IMR-90 (cell line): Measurements from ENCODE around the gene TAB2. TPM values are rescaled to one million over a fixed set of nuclear protein-coding genes. Genes with fewer than 3 reads are reported as not detected.

Experiments
- ATAC-seq: fragments of 200-7000 bp; cut with Tn5 transposase; 2 replicates; pipeline ENCODE4 v1.9.1; 2020; ENCODE audit warnings: low read depth, mild to moderate bottlenecking, moderate library complexity
- BruUV-seq: library from RNA; stranded (reverse); fragments of 400-500 nt; replicated peaks from 2 replicates; lab custom pipeline; 2021; lab: Mats Ljungman, UMichigan
- CTCF ChIA-PET: fragments of 300-600 bp; formaldehyde crosslinking; extraction: SDS; loops from one replicate; lab custom pipeline; 2021; ENCODE audit warnings: antibody characterized with exemption; lab: Yijun Ruan, JAX
- POLR2A ChIA-PET: fragments of 300-600 bp; sonication (Branson Sonifier 250); formaldehyde crosslinking; loops from one replicate; lab custom pipeline; 2022; ENCODE audit warnings: antibody characterized with exemption; ENCODE audit not compliant: unreplicated experiment; lab: Charles Lee
- DNase-seq: peaks from one replicate; pipeline ENCODE4 v3.0.0; 2013
- H2AFZ ChIP-seq: replicated peaks from 2 replicates; pipeline ENCODE3; 2013; ENCODE audit warnings: low read length, mild to moderate bottlenecking; ENCODE audit not compliant: poor library complexity
- H2AK5ac ChIP-seq: 2 replicates; pipeline ENCODE4 v1.6.1; 2013; ENCODE audit warnings: low read depth, low read length, inconsistent platforms
- H2AK9ac ChIP-seq: replicated peaks from 2 replicates; pipeline ENCODE3; 2013; ENCODE audit warnings: mild to moderate bottlenecking, low read depth, low read length, moderate library complexity; ENCODE audit not compliant: poor library complexity
- H2BK120ac ChIP-seq: 2 replicates; pipeline ENCODE4 v1.6.1; 2013; ENCODE audit warnings: low read depth, low read length, inconsistent platforms
- H2BK15ac ChIP-seq: 3 replicates; pipeline ENCODE4 v1.6.1; 2013; ENCODE audit warnings: low read depth, low read length, inconsistent platforms
- H2BK20ac ChIP-seq: 2 replicates; pipeline ENCODE4 v1.6.1; 2013; ENCODE audit warnings: low read depth, mild to moderate bottlenecking, inconsistent platforms, low read length, moderate library complexity
- H2BK5ac ChIP-seq: 2 replicates; pipeline ENCODE4 v1.6.1; 2013; ENCODE audit warnings: mild to moderate bottlenecking, low read depth, low read length, inconsistent platforms; ENCODE audit not compliant: poor library complexity, severe bottlenecking
- H3K14ac ChIP-seq: replicated peaks from 2 replicates; pipeline ENCODE4 v1.6.1; 2013; ENCODE audit warnings: low read depth, low read length, inconsistent platforms
- H3K18ac ChIP-seq: 2 replicates; pipeline ENCODE4 v1.6.1; 2013; ENCODE audit warnings: low read depth, low read length, control low read depth
- H3K23ac ChIP-seq: 2 replicates; pipeline ENCODE4 v1.6.1; 2013; ENCODE audit warnings: low read depth, low read length, inconsistent platforms
- H3K27ac ChIP-seq: 2 replicates; pipeline ENCODE4 v1.5.1; 2013; ENCODE audit warnings: mild to moderate bottlenecking, control low read depth, low read length; ENCODE audit not compliant: insufficient read depth
- H3K27me3 ChIP-seq: 2 replicates; pipeline ENCODE4 v1.6.1; 2013; ENCODE audit warnings: low read length; ENCODE audit not compliant: control insufficient read depth, insufficient read depth
- H3K36me3 ChIP-seq: 2 replicates; pipeline ENCODE4 v1.6.1; 2013; ENCODE audit warnings: low read length, mixed read lengths; ENCODE audit not compliant: control insufficient read depth, insufficient read depth
- H3K4ac ChIP-seq: 2 replicates; pipeline ENCODE4 v1.6.1; 2013; ENCODE audit warnings: low read depth, low read length, inconsistent platforms
- H3K4me1 ChIP-seq: 2 replicates; pipeline ENCODE4 v1.6.1; 2013; ENCODE audit warnings: low read length, mixed read lengths; ENCODE audit not compliant: control insufficient read depth, insufficient read depth
- H3K4me2 ChIP-seq: 2 replicates; pipeline ENCODE4 v1.6.1; 2013; ENCODE audit warnings: low read depth, mild to moderate bottlenecking, control low read depth, low read length, moderate library complexity
- H3K4me3 ChIP-seq: 2 replicates; pipeline ENCODE4 v1.5.1; 2013; ENCODE audit warnings: low read depth, mild to moderate bottlenecking, control low read depth, low read length, moderate library complexity; ENCODE audit not compliant: insufficient read depth
- H3K56ac ChIP-seq: 2 replicates; pipeline ENCODE4 v1.6.1; 2013; ENCODE audit warnings: low read length, inconsistent platforms; ENCODE audit not compliant: insufficient read depth; ENCODE audit errors: extremely low read depth
- H3K79me1 ChIP-seq, 2 experiments: 2 replicates each; pipeline ENCODE4 v1.6.1; 2013; ENCODE audit warnings: low read length in 2 of 2, inconsistent platforms in 1 of 2, low read depth in 1 of 2
- H3K9ac ChIP-seq: 2 replicates; pipeline ENCODE4 v1.6.1; 2013; ENCODE audit warnings: low read depth, low read length, control low read depth
- H3K9me1 ChIP-seq: 2 replicates; pipeline ENCODE4 v1.6.1; 2013; ENCODE audit warnings: low read length, inconsistent platforms; ENCODE audit not compliant: insufficient read depth
- H3K9me3 ChIP-seq: 2 replicates; pipeline ENCODE4 v1.6.1; 2013; ENCODE audit warnings: low read length; ENCODE audit not compliant: control insufficient read depth, insufficient read depth
- H4K20me1 ChIP-seq: 2 replicates; pipeline ENCODE4 v1.6.1; 2013; ENCODE audit warnings: low read length, inconsistent platforms; ENCODE audit not compliant: insufficient read depth
- H4K5ac ChIP-seq: 2 replicates; pipeline ENCODE4 v1.6.1; 2013; ENCODE audit warnings: mild to moderate bottlenecking, low read depth, low read length, control low read depth
- H4K8ac ChIP-seq, 2 experiments: 2 replicates each; pipeline ENCODE4 v1.6.1; 2013; ENCODE audit warnings: low read depth in 2 of 2, low read length in 2 of 2, control low read depth in 1 of 2, inconsistent platforms in 1 of 2
- H4K91ac ChIP-seq: 2 replicates; pipeline ENCODE4 v1.6.1; 2013; ENCODE audit warnings: low read depth, low read length, inconsistent platforms; ENCODE audit not compliant: insufficient read depth
- BHLHE40 ChIP-seq: fragments of 150-350 bp; IDR thresholded peaks from 2 replicates; pipeline ENCODE4 v1.6.1; 2016; ENCODE audit warnings: mild to moderate bottlenecking, low read depth, low read length
- RFX5 ChIP-seq: IDR thresholded peaks from 2 replicates; pipeline ENCODE4 v1.8.0; 2012; ENCODE audit warnings: low read depth, mild to moderate bottlenecking, low read length, moderate library complexity
- dilution Hi-C: fragments of 300-500 bp; cut with HindIII; formaldehyde crosslinking; loops from one replicate; pipeline ENCODE4 v1.14.3; 2018; ENCODE audit warnings: low sequenced_read_pairs; ENCODE audit not compliant: unreplicated experiment
- in situ Hi-C: fragments of 300-500 bp; cut with MboI; formaldehyde crosslinking; loops from 3 replicates; pipeline ENCODE4 v1.14.3; 2019; ENCODE audit warnings: low sequenced_read_pairs, inconsistent platforms, mixed read lengths
- intact Hi-C: fragments of 100-400 bp; cut with micrococcal nuclease; formaldehyde crosslinking; loops from 2 replicates; pipeline ENCODE4 v1.10.0; 2022
- polyA plus RNA-seq, 3 experiments: library from polyadenylated mRNA; depleted of rRNA; stranded (reverse); fragments of >200 nt; gene quantifications; 2 replicates each; pipeline ENCODE4 v1.2.3, GENCODE V29; 2012; ENCODE audit warnings: low replicate concordance in 1 of 3
- total RNA-seq: library from RNA; depleted of rRNA; stranded (reverse); fragments of >200 nt; gene quantifications from 2 replicates; pipeline ENCODE4 v1.2.3, GENCODE V29; 2012

TAB2 gene
- total and polyA plus RNA-seq, 2 of the 4 experiments (the other 2 are of a cell fraction) = 20.8 to 25.3 TPM

DNA sequence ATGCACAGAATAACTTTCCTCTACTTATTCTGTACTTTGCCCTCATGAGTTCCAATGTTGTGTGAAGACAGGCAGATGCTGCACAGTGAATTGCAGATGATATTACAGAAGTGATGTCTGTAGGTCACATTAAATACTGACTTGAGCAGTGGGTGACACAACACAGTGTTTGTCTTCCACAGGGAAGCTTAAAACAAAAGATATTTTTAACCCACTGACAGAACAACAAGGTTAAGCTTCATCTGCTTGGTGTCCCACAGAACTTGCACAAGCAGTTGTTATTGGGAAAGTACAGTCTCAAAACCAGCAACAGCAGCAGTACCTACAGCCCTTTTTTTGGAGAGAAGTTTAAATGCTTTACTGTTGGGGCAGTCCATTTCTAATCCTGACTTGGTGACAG, 93.0 kb downstream of the TAB2 start:
- TSS peak; percentile 82 for BruUV-seq
- Histone ChIP-seq H3K9me3 (no peaks in the 10 kb centered on the region), H3K79me1 (peaks cover 0 to 3% of the 10 kb centered on the region in 2 experiments; a peak in 3 of 4 replicates), H3K36me3 (peaks cover 8% of the 10 kb centered on the region), H3K56ac (no peak overlapping the region), H3K9ac (no peak overlapping the region), H4K20me1 (no peaks in the 10 kb centered on the region), H3K4me3 (no peak overlapping the region), H3K4me1 (no peaks in the 10 kb centered on the region), H4K5ac (no peak overlapping the region), H2AK5ac (no peak overlapping the region), H3K27me3 (no peaks in the 10 kb centered on the region), H3K27ac (no peak overlapping the region), H2BK120ac (no peak overlapping the region), H3K18ac (no peak overlapping the region), H3K4me2 (no peak overlapping the region), H2BK15ac (no peak overlapping the region), H3K4ac (no peak overlapping the region), H2AK9ac (no peak overlapping the region), H2AFZ (no peak overlapping the region), H4K8ac (no peak overlapping the region), H4K91ac (no peak overlapping the region), H2BK20ac (no peak overlapping the region), H3K9me1 (no peaks in the 10 kb centered on the region), H3K14ac (no peak overlapping the region), H3K23ac (no peak overlapping the region), H2BK5ac (no peak overlapping the region)
- no peak for TF ChIP-seq RFX5
- TF ChIP-seq BHLHE40 = no peak
- no peak for ATAC-seq
- CTCF ChIA-PET = interaction anchor here (1.0 kb wide), 1 partner anchor 9 kb away, joined by 3 read pairs; no protein-coding TSS in a partner anchor
- DNase-seq = no peak
- intact Hi-C loops = no loop called here
- in situ Hi-C loops = no loop called here
- dilution Hi-C loops = no loop called here
- POLR2A ChIA-PET = no interaction called here
